Measurements from ENCODE around the gene COL27A1. TPM values are rescaled to one million over a fixed set of nuclear protein-coding genes. Genes with fewer than 3 reads are reported as not detected.

COL27A1 gene
- total RNA-seq, 2 donors from 2014 or later, result 18.5 to 57.1 TPM

DNA sequence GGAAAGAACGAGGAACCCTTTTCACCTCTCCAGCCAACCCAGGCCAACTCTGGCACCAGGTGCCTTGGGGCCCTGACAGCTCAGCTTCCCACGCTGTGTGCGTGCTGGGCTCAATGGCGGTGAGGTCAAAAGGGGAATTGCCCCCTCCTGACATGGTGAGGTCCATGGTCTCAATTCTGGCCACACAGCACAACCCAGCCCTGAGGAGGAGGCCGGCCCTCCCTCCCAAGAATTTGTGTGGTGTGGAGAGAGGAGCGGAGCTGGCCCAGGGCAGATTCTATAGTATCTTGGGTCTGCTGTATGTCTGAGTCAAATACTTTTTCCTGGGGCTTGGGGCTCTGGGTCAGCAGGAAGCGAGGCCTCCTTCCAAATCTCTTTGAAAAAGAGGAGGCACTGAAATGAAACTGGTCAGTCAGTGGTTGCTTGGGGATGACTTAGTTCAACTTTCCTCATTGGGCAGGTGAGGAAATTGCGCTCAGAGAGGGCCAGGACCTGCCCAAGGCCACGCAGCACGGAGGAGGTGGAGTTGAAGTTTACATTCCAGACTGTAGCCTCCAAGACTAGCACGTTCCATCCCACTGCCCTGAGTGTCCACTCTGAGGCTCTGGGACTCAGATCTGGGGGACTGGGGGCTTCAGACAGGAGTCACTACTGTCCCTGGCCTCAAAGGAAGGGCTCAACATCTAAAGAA lies 15.6 kb downstream of the COL27A1 start:
- no peak for DNase-seq (ENCODE audit: low spot score)
- Histone ChIP-seq H3K9me3 (no peaks in the 10 kb centered on the region), H3K27ac (peak overlapping the region in 1 of 2 donors; percentile 24)

GRCh38 chr9:114171500-114171899 lies 16.2 kb downstream of the COL27A1 start:
- ATAC-seq (ENCODE audit: insufficient number of reproducible peaks, low FRiP score, low read depth), result no peak
- Histone ChIP-seq H3K4me3 (no peak overlapping the region), H3K27me3 (replicated peaks; ENCODE audit: insufficient read depth) (no peaks in the 10 kb centered on the region), H3K9me3 (no peaks in the 10 kb centered on the region), H3K4me1 (ENCODE audit: control insufficient read depth in 1 of 2, low read depth in 2 of 2) (peaks cover 37 to 100% of the 10 kb centered on the region in 2 donors), H3K27ac (no peak overlapping the region), H3K36me3 (no peaks in the 10 kb centered on the region)
- DNase-seq (ENCODE audit: low spot score), result no peak
- TF ChIP-seq CTCF (IDR thresholded peaks at IDR 0.05), result no peak

More for the DNA sequence above, 15.6 kb downstream of the COL27A1 start:
- no peaks in the 10 kb centered on the region for H3K27me3 ChIP-seq (replicated peaks; ENCODE audit: insufficient read depth)
- no peak overlapping the region for H3K4me3 ChIP-seq
- no peak for ATAC-seq (ENCODE audit: insufficient number of reproducible peaks, low FRiP score, low read depth)
- H3K4me1 ChIP-seq (ENCODE audit: control insufficient read depth in 1 of 2, low read depth in 2 of 2), result peaks cover 37 to 98% of the 10 kb centered on the region in 2 donors
- no peak for TF ChIP-seq CTCF (IDR thresholded peaks at IDR 0.05)
- H3K36me3 ChIP-seq, result no peaks in the 10 kb centered on the region

DNA sequence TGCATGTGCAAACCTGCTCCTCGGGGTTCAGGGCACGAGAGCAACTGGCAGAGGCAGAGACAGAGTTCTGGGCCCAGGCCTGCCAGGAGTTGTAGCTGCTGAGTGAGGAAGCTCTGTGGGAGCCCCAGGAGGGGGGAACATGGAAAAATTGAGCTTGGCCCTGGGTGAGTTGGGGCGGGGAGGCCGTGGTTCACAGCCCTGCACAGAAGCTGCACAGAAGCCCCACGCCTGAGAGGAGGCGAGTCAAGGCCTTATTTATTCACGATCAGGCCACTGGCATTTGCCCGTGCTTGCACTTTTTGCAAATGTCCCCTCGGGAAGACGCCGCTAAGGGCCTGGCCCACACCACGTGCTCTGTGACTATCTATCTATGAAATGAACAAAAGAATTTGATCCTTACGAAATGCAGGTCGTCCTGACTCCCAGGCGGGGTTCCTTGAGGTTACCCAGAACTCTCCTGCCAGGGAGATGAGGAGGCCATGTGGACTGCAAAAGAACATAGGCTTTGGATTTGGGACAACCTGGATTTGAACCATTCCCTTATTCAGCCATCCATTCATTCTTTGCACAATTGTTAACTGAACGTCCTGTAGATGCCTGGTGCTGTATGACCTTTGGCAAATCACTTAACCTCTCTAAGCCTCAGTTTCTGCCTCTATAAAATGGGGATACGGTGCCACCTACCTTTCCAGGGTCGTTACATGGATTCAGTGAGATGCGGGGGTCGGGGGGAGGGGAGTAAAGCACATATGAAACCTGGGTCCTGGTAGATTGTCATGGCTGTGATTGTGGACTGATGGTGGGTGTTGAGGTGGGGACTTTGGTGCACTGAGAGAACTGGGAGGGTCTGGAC lies 17.9 kb downstream of the COL27A1 start:
- Histone ChIP-seq H3K4me1 (ENCODE audit: control insufficient read depth in 1 of 2, low read depth in 2 of 2) (peaks cover 41 to 100% of the 10 kb centered on the region in 2 donors), H3K9me3 (no peaks in the 10 kb centered on the region), H3K27ac (peak overlapping the region; percentile 51 to 89), H3K36me3 (no peaks in the 10 kb centered on the region), H3K4me3 (no peak overlapping the region), H3K27me3 (replicated peaks; ENCODE audit: insufficient read depth) (no peaks in the 10 kb centered on the region)
- ATAC-seq (ENCODE audit: insufficient number of reproducible peaks, low FRiP score, low read depth) (no peak), DNase-seq (ENCODE audit: low spot score) (no peak)
- no peak for TF ChIP-seq CTCF (IDR thresholded peaks at IDR 0.05)

DNA sequence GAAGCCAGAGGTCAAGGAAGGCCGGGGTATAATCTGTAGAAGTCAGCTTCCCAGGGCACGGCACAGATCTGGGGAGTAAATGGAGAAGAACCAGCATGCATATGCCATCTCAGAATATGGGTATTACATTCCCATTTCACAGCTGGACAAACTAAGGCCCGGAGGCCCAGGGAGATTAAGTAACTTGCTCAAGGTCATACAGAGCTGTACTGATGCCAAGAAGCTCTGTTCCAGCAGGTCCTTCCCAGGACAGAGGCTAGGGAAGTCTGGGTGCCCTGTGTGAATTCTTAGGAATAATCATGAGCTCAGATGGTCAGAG lies 19.2 kb downstream of the COL27A1 start:
- no peaks in the 10 kb centered on the region for H3K27me3 ChIP-seq (replicated peaks; ENCODE audit: insufficient read depth)
- H3K9me3 ChIP-seq, result no peaks in the 10 kb centered on the region
- TF ChIP-seq CTCF (IDR thresholded peaks at IDR 0.05), result no peak
- H3K27ac ChIP-seq, result peak overlapping the region; percentile 86 to 89
- H3K4me3 ChIP-seq, result no peak overlapping the region
- ATAC-seq (ENCODE audit: insufficient number of reproducible peaks, low FRiP score, low read depth) (no peak), DNase-seq (ENCODE audit: low spot score) (no peak)
- no peaks in the 10 kb centered on the region for H3K36me3 ChIP-seq
- H3K4me1 ChIP-seq (ENCODE audit: control insufficient read depth in 1 of 2, low read depth in 2 of 2), result peaks cover 38 to 100% of the 10 kb centered on the region in 2 donors
